Measurements from ENCODE around the gene CAMK2N1.

CAMK2N1 gene

GRCh38 chr1:20477348-20478056, 8.5 kb downstream of the CAMK2N1 start:
- no peak for FAIRE-seq

DNA sequence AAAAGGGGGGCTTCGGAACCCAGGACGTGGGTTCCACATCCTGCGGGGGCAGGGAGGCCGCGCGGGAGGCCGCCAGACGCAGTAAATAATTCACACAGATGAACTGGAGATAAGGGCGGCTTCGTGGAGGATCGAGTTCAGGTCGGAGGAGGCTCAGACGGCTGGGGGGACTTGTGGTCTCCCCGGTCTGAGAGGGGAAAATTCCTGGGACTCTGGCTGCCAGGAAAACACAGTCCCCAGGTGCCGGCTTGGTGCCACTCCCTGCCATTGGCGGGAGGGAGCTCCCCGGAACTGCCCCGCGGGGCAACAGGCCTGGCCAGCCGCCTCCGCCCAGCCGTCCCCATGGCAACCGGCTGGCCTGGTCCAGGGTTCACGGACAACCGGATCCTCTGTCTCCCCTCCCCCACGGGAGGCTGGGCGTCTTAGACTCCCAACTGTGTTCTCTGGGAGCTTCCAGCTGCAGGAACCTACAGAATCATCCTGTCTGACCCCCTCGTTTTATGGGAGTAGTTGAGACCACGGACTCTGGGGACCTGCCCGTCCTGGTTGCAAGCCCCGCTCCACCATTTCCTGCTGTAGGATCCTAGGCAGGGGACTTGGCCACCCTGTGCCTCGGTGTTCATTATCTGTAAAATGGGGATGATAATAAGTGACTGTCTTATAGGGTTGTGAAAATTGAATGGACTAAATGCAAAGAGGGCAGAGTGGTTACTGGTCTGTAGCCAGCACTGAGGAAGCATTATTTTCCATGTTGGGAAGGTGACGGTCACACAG, 9.6 kb downstream of the CAMK2N1 start:
- FAIRE-seq: no peak

GRCh38 chr1:20474996-20475395, 11.0 kb downstream of the CAMK2N1 start:
- no peak for FAIRE-seq

GRCh38 chr1:20474333-20474975, 11.6 kb downstream of the CAMK2N1 start:
- FAIRE-seq: no peak

- no peak for FAIRE-seq
Observed at GRCh38 chr1:20473894-20474293, 12.1 kb downstream of the CAMK2N1 start.

DNA sequence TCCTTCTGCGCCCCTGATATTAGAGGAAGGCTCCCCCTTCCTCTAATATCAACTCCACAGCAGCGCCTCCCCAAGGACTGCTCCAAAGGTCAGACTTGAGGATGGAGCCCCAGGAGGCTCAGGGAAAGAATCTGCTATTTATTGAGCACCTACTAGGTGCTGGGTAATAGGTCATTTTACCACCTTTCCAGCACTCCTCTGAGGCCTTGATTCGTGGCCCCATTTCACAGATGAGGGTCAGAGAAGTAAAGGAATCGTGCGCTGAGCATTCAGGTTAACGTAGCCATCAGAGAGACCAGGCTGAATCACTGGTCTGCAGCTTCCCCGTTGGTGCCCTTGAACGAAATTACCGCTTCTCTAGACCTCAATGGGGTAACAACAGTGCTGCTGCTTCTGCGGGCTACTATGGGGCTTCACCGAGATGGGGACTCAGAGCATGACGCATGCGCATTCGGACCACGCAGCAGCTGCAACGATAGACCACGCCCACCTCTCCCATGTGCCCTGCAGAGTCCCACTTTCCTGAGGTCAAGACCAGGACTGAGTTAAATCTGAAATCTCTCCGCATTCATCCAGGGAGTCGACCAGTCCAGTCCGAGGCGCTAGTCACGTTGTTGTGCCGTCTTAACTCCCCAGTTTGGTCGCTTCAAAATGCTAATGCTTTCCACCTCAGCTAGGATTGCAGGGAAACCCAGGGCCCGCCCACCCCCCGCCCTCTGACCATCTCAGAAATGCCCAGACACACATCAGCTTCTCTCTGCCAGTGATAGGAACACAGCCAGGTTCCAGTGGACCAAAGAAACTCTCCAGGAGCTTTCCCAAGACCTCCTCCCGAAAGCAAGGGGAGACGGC, 12.9 kb downstream of the CAMK2N1 start:
- no peak for FAIRE-seq

GRCh38 chr1:20472121-20472520, 13.9 kb downstream of the CAMK2N1 start:
- FAIRE-seq: no peak

- FAIRE-seq: no peak
Observed at GRCh38 chr1:20470194-20470593, 15.8 kb downstream of the CAMK2N1 start.

GRCh38 chr1:20469406-20470076, 16.5 kb downstream of the CAMK2N1 start:
- FAIRE-seq: no peak

GRCh38 chr1:20466273-20466672, 19.7 kb downstream of the CAMK2N1 start:
- FAIRE-seq: no peak

DNA sequence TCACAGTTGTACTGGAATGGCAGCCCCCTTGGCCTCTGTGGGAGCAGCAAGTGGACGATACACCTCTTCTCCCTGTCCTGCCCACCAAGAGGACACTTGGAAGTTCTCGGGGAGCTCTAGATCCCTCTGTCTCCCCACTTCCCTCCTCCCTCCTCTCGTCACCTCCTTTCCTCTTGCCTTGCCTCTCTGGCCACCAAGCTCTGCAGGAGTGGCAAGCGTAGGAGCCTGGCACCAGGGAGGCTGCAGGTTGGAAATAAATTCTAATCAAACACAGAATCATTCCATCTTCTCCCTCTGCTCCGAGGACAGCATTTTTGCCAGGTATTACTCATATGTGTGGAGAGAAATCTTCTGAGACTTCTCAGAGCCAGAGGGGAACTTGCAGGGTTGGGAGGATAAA, 20.8 kb downstream of the CAMK2N1 start:
- no peak for FAIRE-seq

- no peak for FAIRE-seq
Observed at GRCh38 chr1:20463502-20463901, 22.5 kb downstream of the CAMK2N1 start.

- FAIRE-seq: no peak
Observed at GRCh38 chr1:20462397-20462796, 23.6 kb downstream of the CAMK2N1 start.

DNA sequence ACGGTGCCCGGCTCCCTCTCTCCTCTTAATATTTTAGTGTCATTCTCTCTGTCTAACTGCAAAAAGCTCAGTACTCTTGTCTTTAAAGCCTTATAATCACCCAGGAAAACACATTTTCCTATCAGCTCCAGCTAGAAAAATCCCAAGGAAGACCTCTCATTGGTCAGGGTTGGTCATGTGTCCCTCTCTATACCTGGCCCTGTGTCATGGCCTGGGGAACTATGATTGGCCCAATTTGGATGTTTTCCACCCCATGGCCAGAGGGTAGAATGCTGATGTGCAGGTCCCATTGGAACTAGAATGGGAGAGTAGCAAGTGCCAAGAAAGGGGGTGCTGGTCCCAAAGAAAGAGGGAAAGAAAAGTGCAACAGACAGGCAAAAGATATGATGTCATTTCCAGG, 27.3 kb downstream of the CAMK2N1 start:
- FAIRE-seq: no peak

GRCh38 chr1:20454004-20454403, 32.0 kb downstream of the CAMK2N1 start:
- no peak for FAIRE-seq

DNA sequence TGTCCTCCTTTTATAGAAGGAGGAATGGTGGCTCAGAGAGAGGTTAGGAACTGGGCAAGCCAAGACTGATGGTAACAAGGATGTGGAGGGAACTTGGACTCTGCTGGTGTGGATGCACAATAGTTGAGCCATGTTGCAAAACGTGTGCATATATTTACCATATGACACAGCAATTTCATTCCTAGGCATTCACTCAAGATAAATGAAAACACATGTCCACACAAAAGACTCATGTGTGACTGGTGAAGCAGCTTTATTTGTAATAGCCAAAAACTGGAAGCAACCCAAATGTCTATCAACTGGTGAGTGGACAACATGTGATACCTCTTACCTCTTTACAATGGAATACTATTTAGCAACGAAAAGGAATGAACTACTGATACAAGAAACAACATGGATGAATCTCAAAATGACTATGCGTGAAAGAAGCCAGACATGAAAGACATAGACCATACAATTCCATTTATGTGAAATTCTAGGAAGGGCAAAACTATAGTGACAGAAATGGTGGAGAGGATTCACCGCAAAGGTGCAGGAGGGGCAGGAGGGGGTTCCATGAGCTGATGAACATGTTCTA, 36.2 kb downstream of the CAMK2N1 start:
- no peak for FAIRE-seq

DNA sequence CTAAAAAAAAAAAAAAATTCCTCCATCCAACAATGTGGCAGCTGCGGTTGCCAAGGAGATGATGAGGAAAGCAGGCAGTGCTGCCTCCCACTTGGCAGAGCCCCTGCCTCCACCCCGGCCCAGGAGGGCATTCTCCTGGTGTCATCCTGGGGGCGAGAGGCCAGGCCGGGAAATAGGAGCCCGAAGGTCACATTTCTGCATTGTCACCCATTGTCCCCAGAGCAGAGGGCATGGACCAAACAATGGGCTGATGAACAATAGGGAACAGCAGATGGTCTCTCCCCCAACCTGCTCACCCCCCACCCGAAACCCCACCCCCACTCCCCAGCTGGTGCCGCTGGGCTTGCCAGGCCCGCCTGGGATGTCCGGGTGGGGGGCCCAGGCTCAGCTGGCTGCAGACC, 37.3 kb downstream of the CAMK2N1 start:
- no peak for FAIRE-seq

GRCh38 chr1:20447794-20448193, 38.2 kb downstream of the CAMK2N1 start:
- no peak for FAIRE-seq

DNA sequence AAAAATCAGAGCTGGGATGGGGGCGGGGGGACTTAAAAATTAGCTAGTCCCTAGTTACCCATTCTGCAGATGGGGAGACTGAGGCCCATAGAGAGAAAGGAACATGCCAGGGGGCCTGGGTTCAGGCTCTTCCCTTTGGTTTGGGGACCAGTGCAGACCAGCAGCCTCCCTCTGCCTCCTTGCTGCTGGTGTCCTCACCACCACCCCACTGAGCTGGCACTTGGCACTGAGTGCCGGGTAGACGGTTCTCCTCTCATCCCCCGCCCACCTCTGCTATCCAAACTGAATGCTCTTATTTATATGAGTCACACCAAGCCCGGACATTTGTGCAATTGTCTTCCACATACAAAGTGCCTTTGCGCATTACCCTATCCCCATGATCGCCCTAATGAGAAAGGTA, 39.2 kb downstream of the CAMK2N1 start:
- FAIRE-seq: no peak

DNA sequence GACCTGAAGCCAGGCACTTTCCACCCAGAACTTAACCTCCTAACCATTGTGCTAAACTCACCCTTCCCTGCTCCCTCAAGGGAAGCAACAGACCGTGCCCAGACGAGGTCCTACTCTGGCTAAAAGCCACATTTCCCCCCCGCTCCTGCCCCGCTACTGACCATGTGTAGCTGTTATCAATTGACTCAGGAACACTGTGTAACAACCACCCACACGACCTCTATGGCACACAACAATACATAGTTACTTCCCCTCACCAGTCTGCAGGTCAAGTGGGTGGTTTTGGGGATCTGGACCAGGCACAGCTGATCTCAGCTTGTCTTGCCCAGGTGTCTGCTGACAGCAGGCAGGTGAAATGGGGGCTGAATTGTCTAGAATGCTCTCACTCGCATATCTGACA, 40.1 kb downstream of the CAMK2N1 start:
- no peak for FAIRE-seq

DNA sequence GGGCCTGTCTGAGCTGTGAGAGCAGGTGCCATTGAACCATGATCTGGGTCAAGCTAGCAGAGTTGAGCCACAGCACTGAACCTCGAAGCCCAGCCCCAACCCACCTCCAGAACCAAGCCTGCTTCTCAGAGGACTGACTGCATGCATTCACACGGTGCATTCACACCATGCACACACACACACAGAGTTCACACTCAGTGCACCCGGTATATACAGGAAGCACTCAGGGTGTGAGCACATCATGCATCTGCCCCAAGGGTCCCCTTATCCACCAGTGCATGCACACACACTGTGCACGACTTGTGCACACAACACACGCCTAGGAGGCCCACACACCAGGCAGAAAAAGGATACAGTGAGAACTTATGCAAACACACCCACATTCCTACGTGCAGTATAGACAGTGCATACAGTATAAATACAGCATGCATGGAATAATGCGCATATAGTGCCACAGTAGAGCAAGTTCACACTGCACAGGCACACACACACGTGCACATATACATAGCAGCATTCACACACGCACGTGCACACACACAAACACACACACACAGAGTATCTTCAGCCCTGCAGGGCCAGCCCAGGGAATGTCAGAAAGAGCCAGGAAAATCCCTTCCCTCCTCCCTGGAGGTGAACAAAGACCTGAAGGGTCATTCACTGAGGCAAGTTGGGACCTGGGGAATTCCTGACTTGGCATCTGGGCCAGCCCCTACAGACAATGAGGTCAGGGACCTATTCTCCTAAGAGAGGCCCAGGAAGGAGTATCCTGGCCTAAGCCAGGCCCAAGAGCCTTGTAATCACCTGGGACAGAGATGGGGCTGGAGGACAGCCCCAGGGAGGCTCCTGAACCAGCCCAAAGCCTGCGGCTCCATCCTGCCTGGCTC, 42.1 kb downstream of the CAMK2N1 start:
- FAIRE-seq: no peak

Data from colon (tissue), 2 donors.